NCI-H748 (cell line): Measurements from ENCODE around the gene BCL7C.
"Not testable (repeated sequence)": the region's sequence is repeated elsewhere in the genome, so short reads cannot be mapped to it uniquely, and the experiment has no call there.

Experiments used
- DNase-seq: peaks from one replicate; lab custom pipeline; 2025; ENCODE audit not compliant: unreplicated experiment; lab: John Stamatoyannopoulos, UW

Gene BCL7C

GRCh38 chr16:30893744-30894539 is at the start of gene BCL7C:
Gene BCL7C, minus strand, starts transcription at chr16:30894077. Its CDS starts 133 bp downstream, at chr16:30893944.
- DNase-seq: peak; percentile 88

GRCh38 chr16:30942426-30942806 is 48.5 kb upstream of the BCL7C start:
- no peak for DNase-seq

- DNase-seq: peak; percentile 55
Observed at GRCh38 chr16:30941600-30942425, 47.9 kb upstream of the BCL7C start.

GRCh38 chr16:30939571-30939970 is 45.7 kb upstream of the BCL7C start:
- DNase-seq: not testable (repeated sequence)

- no peak for DNase-seq
Observed at GRCh38 chr16:30937692-30938091, 43.8 kb upstream of the BCL7C start.

- DNase-seq: peak; percentile 41
Observed at GRCh38 chr16:30934827-30935557, 41.1 kb upstream of the BCL7C start.

- no peak for DNase-seq
Observed at GRCh38 chr16:30931068-30931650, 37.3 kb upstream of the BCL7C start.

- no peak for DNase-seq
Observed at GRCh38 chr16:30930160-30930571, 36.3 kb upstream of the BCL7C start.

- no peak for DNase-seq
Observed at GRCh38 chr16:30929167-30929566, 35.3 kb upstream of the BCL7C start.

- no peak for DNase-seq
Observed at GRCh38 chr16:30928390-30928789, 34.5 kb upstream of the BCL7C start.

GRCh38 chr16:30927789-30928378 is 34.0 kb upstream of the BCL7C start:
- DNase-seq: peak; percentile 72

GRCh38 chr16:30926937-30927788 is 33.3 kb upstream of the BCL7C start:
- DNase-seq: no peak

- DNase-seq: no peak
Observed at GRCh38 chr16:30925995-30926811, 32.3 kb upstream of the BCL7C start.

- DNase-seq: no peak
Observed at GRCh38 chr16:30925632-30925987, 31.7 kb upstream of the BCL7C start.

GRCh38 chr16:30924913-30925631 is 31.2 kb upstream of the BCL7C start:
- DNase-seq: no peak

GRCh38 chr16:30924076-30924912 is 30.4 kb upstream of the BCL7C start:
- DNase-seq: no peak

- DNase-seq: peak; percentile 69
Observed at GRCh38 chr16:30923554-30924075, 29.7 kb upstream of the BCL7C start, which contains the start of gene FBXL19. Gene FBXL19, plus strand, starts transcription at chr16:30923572. Its CDS starts 2,183 bp downstream, at chr16:30925755.
